ENCODE results near the gene HDGF. TPM values are rescaled to one million over a fixed set of nuclear protein-coding genes. Genes with fewer than 3 reads are reported as not detected.
A peak's percentile ranks its signal among the peaks of the same experiment; 100 is the strongest.

Gene HDGF
- total RNA-seq, 1 experiment from 2014 or later, result 325 TPM

GRCh38 chr1:156755527-156755950, 4.1 kb upstream of the HDGF start:
- ChIA-PET POLR2A (no interaction called here), CTCF (no interaction called here)
- intact Hi-C loops (cut with micrococcal nuclease; ENCODE audit: unreplicated experiment), result no loop called here
- DNase-seq (ENCODE audit: low read depth, low spot score), result no peak
- H3K27ac ChIP-seq (ENCODE audit: low read length), result no peak overlapping the region
- TSS peak; percentile 54 for BruUV-seq (replicated peaks)
- H3K4me3 ChIP-seq (ENCODE audit: low read depth in 2 of 2, low read length in 2 of 2), result no peak overlapping the region
- TF ChIP-seq SIN3A (IDR thresholded peaks at IDR 0.05; ENCODE audit: borderline replicate concordance, insufficient read depth, low read depth, low read length), result no peak
- no peak for TF ChIP-seq REST (IDR thresholded peaks at IDR 0.05; ENCODE audit: insufficient read depth in 1 of 2, low read depth in 2 of 2, low read length in 1 of 2)
- TF ChIP-seq CTCF (IDR thresholded peaks at IDR 0.05), result no peak
- TF ChIP-seq POLR2AphosphoS5 (IDR thresholded peaks at IDR 0.05; ENCODE audit: low read depth, low read length), result no peak
- TF ChIP-seq TCF7L2 (IDR thresholded peaks at IDR 0.05; ENCODE audit: low read depth, low read length), result no peak
- H3K36me3 ChIP-seq (ENCODE audit: control insufficient read depth, insufficient read depth, low read length), result no peaks in the 10 kb centered on the region; the same call in 1 of the 2 replicates
- no peaks in the 10 kb centered on the region for H3K27me3 ChIP-seq (ENCODE audit: control insufficient read depth, insufficient read depth, low read length)
- H3K9me3 ChIP-seq (ENCODE audit: control insufficient read depth, insufficient read depth, low read depth, low read length), result no peaks in the 10 kb centered on the region
- no peak for ATAC-seq
- H3K4me1 ChIP-seq (ENCODE audit: control insufficient read depth, insufficient read depth, low read length), result peaks cover 9% of the 10 kb centered on the region
- in situ Hi-C loops (cut with HindIII; ENCODE audit: low pct_unique_long_range_greater_than_20kb, low sequenced_read_pairs), result no loop called here

- no peak overlapping the region for H3K27ac ChIP-seq (ENCODE audit: low read length)
- H3K36me3 ChIP-seq (ENCODE audit: control insufficient read depth, insufficient read depth, low read length), result peaks cover 8% of the 10 kb centered on the region
- ATAC-seq, result no peak
- POLR2A ChIA-PET, result no interaction called here
- CTCF ChIA-PET, result interaction anchor here (0.6 kb wide), 1 partner anchor 41 kb away, joined by 4 read pairs; no protein-coding TSS in a partner anchor
- peaks cover 13% of the 10 kb centered on the region for H3K4me1 ChIP-seq (ENCODE audit: control insufficient read depth, insufficient read depth, low read length)
- TF ChIP-seq SIN3A (IDR thresholded peaks at IDR 0.05; ENCODE audit: borderline replicate concordance, insufficient read depth, low read depth, low read length), result no peak
- no peak for TF ChIP-seq TCF7L2 (IDR thresholded peaks at IDR 0.05; ENCODE audit: low read depth, low read length)
- no peak for TF ChIP-seq REST (IDR thresholded peaks at IDR 0.05; ENCODE audit: insufficient read depth in 1 of 2, low read depth in 2 of 2, low read length in 1 of 2)
- TF ChIP-seq CTCF (IDR thresholded peaks at IDR 0.05), result no peak
- TF ChIP-seq POLR2AphosphoS5 (IDR thresholded peaks at IDR 0.05; ENCODE audit: low read depth, low read length), result no peak
- H3K9me3 ChIP-seq (ENCODE audit: control insufficient read depth, insufficient read depth, low read depth, low read length), result no peaks in the 10 kb centered on the region
- no peak overlapping the region for H3K4me3 ChIP-seq (ENCODE audit: low read depth in 2 of 2, low read length in 2 of 2)
- intact Hi-C loops (cut with micrococcal nuclease; ENCODE audit: unreplicated experiment) (no loop called here), in situ Hi-C loops (cut with HindIII; ENCODE audit: low pct_unique_long_range_greater_than_20kb, low sequenced_read_pairs) (no loop called here)
- H3K27me3 ChIP-seq (ENCODE audit: control insufficient read depth, insufficient read depth, low read length), result no peaks in the 10 kb centered on the region
- no peak for DNase-seq (ENCODE audit: low read depth, low spot score)
- BruUV-seq (replicated peaks), result no TSS peak
Observed at GRCh38 chr1:156754219-156754618, 2.7 kb upstream of the HDGF start.
